Measurements from ENCODE around the gene PHACTR2.

DNA sequence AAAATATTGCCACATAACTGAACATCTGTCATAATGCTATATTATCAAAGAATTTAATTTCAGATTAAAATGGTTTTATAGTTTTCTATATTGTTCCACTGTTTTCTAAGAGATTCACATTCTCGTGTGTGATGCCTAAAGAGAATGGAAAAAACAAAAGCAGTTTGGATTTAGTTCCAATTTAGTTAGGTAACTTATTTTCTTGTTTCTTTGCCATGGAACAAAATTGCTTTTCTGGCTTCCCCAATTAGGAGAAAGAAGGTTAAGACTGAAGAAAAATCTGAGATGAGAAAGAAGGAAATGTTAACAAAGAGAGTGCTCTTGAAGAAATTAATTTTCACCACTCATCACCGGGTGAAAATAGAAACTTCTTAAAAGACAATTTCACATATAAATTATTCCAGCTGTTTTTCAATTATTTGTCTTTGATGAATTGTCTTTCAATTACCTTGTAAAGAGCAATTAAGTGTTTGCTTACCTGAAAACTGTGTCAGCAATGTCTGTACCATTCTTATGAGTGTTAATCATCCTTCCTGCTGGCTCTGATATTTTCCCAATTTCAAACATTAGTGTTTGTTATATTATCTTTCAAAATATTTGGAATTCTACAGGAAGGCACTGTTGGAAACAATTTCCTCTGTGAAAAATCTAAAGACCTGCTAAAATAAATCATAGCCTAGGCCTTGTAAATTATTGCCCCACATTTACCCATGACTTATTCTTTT, 19.5 kb downstream of the PHACTR2 start:
- TF ChIP-seq, protein P1, sequence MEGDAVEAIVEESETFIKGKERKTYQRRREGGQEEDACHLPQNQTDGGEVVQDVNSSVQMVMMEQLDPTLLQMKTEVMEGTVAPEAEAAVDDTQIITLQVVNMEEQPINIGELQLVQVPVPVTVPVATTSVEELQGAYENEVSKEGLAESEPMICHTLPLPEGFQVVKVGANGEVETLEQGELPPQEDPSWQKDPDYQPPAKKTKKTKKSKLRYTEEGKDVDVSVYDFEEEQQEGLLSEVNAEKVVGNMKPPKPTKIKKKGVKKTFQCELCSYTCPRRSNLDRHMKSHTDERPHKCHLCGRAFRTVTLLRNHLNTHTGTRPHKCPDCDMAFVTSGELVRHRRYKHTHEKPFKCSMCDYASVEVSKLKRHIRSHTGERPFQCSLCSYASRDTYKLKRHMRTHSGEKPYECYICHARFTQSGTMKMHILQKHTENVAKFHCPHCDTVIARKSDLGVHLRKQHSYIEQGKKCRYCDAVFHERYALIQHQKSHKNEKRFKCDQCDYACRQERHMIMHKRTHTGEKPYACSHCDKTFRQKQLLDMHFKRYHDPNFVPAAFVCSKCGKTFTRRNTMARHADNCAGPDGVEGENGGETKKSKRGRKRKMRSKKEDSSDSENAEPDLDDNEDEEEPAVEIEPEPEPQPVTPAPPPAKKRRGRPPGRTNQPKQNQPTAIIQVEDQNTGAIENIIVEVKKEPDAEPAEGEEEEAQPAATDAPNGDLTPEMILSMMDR (IDR thresholded peaks at IDR 0.05) = no peak
- no peak for TF ChIP-seq POLR2A (IDR thresholded peaks at IDR 0.05)

All from gastroesophageal sphincter (tissue), 3 donors.